SK-N-SH treated with all-trans-retinoic acid at 6 μM for 48 hours (cell line): Measurements from ENCODE around the gene JAKMIP1.

Source experiments
- ATAC-seq: fragments of 200-7000 bp; cut with Tn5 transposase; 3 replicates; pipeline ENCODE4 v1.9.1; 2020; ENCODE audit warnings: mild to moderate bottlenecking, moderate library complexity
- ARNTL ChIP-seq: fragments of 450-650 bp; formaldehyde crosslinking; IDR thresholded peaks from 2 replicates; pipeline ENCODE4 v1.5.0; 2020; ENCODE audit warnings: low read depth, mild to moderate bottlenecking, moderate library complexity, borderline replicate concordance
- CSDC2 ChIP-seq: fragments of 250-450 bp; sonication (Bioruptor Pico); IDR thresholded peaks from 2 replicates; pipeline ENCODE4 v1.5.0; 2020; ENCODE audit warnings: mild to moderate bottlenecking, moderate library complexity
- ESRRG ChIP-seq: fragments of 250-450 bp; sonication (Bioruptor Pico); IDR thresholded peaks from 2 replicates; pipeline ENCODE4 v1.6.1; 2021; ENCODE audit warnings: mild to moderate bottlenecking
- GLIS3 ChIP-seq: fragments of 250-450 bp; sonication (Bioruptor Pico); IDR thresholded peaks from 2 replicates; pipeline ENCODE4 v1.5.0; 2020; ENCODE audit warnings: mild to moderate bottlenecking, moderate library complexity
- ISL1 ChIP-seq: fragments of 250-450 bp; sonication (Bioruptor Pico); IDR thresholded peaks from 2 replicates; pipeline ENCODE4 v2.1.2; 2022; ENCODE audit warnings: mild to moderate bottlenecking, moderate library complexity
- PPARA ChIP-seq: fragments of 250-450 bp; sonication (Bioruptor Pico); IDR thresholded peaks from 2 replicates; pipeline ENCODE4 v1.5.0; 2020; ENCODE audit warnings: mild to moderate bottlenecking, borderline replicate concordance
- RARB ChIP-seq: fragments of 250-450 bp; sonication (Bioruptor Pico); IDR thresholded peaks from 2 replicates; pipeline ENCODE4 v1.8.0; 2021; ENCODE audit warnings: mild to moderate bottlenecking, moderate library complexity
- SNAI2 ChIP-seq: fragments of 250-450 bp; sonication (Bioruptor Pico); IDR thresholded peaks from 2 replicates; pipeline ENCODE4 v1.5.0; 2020; ENCODE audit warnings: mild to moderate bottlenecking, moderate library complexity
- TCF4 ChIP-seq: fragments of 250-450 bp; sonication (Bioruptor Pico); IDR thresholded peaks from 2 replicates; pipeline ENCODE4 v1.8.0; 2021; ENCODE audit warnings: mild to moderate bottlenecking, moderate library complexity, borderline replicate concordance
- TOX ChIP-seq: fragments of 250-450 bp; sonication (Bioruptor Pico); IDR thresholded peaks from 2 replicates; pipeline ENCODE4 v1.8.0; 2021; ENCODE audit warnings: mild to moderate bottlenecking, moderate library complexity, borderline replicate concordance
- ZC3H10 ChIP-seq: fragments of 250-450 bp; sonication (Bioruptor Pico); IDR thresholded peaks from 2 replicates; pipeline ENCODE4 v1.5.1; 2021; ENCODE audit warnings: mild to moderate bottlenecking, moderate library complexity
- ZNF565 ChIP-seq: fragments of 450-650 bp; formaldehyde crosslinking; conservative IDR thresholded peaks from 2 replicates; pipeline ENCODE4 v1.5.0; 2020; ENCODE audit warnings: low read depth, mild to moderate bottlenecking, moderate library complexity
- ZNF70 ChIP-seq: fragments of 450-650 bp; formaldehyde crosslinking; IDR thresholded peaks from 2 replicates; pipeline ENCODE4 v1.5.0; 2020; ENCODE audit warnings: mild to moderate bottlenecking, moderate library complexity
- TF ChIP-seq, protein P1 (sequence below): fragments of 250-450 bp; sonication (Bioruptor Pico); IDR thresholded peaks from 2 replicates; pipeline ENCODE4 v1.5.1; 2021; ENCODE audit warnings: mild to moderate bottlenecking, moderate library complexity
- TF ChIP-seq, protein P2 (sequence below): fragments of 250-450 bp; sonication (Bioruptor Pico); IDR thresholded peaks from 2 replicates; pipeline ENCODE4 v1.5.0; 2020; ENCODE audit warnings: mild to moderate bottlenecking, moderate library complexity
- TF ChIP-seq, protein P3 (sequence below): fragments of 250-450 bp; sonication (Bioruptor Pico); IDR thresholded peaks from 2 replicates; pipeline ENCODE4 v1.8.0; 2021; ENCODE audit warnings: low read depth, mild to moderate bottlenecking, moderate library complexity, borderline replicate concordance
- TF ChIP-seq, protein P4 (sequence below): fragments of 250-450 bp; sonication (Bioruptor Pico); IDR thresholded peaks from 2 replicates; pipeline ENCODE4 v1.8.0; 2020; ENCODE audit warnings: mild to moderate bottlenecking, moderate library complexity, borderline replicate concordance

Gene JAKMIP1

DNA sequence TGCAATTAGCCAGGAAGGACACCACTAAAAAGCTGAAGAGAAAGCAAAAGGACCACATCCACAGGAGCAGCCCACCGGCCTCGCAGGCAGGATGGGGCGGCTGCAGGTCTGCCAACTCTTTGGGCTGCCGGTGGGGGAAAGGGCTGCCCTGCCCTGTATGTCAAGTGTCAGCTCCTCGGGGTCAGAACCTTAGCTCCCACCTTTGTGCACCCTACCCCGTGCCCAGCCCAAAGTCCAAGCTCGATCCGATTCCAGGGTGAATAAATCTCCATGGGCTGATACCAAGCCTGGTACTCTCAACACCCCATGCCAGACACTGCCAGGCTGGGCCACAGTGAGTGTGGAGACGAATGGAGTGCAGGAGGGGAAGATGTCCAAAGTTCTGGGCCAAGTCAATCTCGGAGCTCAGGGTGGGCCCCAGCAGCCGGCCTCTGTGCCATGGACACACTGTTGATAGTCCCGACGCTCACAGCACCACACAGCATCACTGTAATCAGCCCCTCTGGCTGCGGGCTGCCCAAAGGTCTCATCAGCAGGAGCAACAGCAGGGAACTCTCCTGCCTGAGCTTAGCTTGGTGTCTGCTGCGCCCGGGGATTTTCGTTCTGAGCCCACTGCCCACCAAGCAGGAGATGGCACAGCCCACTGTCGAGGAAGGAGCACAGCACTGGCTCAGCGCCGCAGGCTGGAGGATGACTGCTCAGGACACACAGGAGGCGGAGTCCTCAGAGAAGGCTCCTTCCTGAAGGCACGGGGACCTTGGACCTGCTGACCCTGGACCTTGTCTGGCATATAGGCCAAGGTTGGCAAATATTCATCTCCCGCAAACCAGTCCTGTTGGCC, 84.4 kb downstream of the JAKMIP1 start:
- TF ChIP-seq SNAI2 (CRISPR knock-in tag) (no peak), RARB (CRISPR knock-in tag) (no peak)
- ATAC-seq, result no peak

DNA sequence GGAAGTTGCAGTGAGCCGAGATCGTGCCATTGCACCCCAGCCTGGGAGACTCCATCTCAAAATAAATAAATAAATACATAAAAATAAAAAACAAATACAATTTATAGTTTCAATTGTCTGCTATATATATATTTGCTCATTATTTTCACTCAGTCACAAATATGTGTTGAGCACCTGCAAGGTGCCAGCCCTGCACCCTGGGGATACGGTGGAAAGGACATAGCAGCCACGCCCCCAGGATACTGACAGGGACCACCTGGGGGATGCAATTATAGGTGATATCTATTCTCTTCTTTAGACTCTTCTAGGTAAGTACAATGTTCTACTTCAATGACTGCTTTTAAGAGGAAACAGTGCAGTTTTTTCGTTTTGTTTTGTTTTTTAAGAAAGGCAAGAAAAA, 85.0 kb downstream of the JAKMIP1 start:
- TF ChIP-seq, protein P1, sequence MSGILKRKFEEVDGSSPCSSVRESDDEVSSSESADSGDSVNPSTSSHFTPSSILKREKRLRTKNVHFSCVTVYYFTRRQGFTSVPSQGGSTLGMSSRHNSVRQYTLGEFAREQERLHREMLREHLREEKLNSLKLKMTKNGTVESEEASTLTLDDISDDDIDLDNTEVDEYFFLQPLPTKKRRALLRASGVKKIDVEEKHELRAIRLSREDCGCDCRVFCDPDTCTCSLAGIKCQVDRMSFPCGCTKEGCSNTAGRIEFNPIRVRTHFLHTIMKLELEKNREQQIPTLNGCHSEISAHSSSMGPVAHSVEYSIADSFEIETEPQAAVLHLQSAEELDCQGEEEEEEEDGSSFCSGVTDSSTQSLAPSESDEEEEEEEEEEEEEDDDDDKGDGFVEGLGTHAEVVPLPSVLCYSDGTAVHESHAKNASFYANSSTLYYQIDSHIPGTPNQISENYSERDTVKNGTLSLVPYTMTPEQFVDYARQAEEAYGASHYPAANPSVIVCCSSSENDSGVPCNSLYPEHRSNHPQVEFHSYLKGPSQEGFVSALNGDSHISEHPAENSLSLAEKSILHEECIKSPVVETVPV (CRISPR knock-in tag), result no peak
- TF ChIP-seq SNAI2 (CRISPR knock-in tag) (no peak), TCF4 (CRISPR knock-in tag) (no peak)
- TF ChIP-seq, protein P2, sequence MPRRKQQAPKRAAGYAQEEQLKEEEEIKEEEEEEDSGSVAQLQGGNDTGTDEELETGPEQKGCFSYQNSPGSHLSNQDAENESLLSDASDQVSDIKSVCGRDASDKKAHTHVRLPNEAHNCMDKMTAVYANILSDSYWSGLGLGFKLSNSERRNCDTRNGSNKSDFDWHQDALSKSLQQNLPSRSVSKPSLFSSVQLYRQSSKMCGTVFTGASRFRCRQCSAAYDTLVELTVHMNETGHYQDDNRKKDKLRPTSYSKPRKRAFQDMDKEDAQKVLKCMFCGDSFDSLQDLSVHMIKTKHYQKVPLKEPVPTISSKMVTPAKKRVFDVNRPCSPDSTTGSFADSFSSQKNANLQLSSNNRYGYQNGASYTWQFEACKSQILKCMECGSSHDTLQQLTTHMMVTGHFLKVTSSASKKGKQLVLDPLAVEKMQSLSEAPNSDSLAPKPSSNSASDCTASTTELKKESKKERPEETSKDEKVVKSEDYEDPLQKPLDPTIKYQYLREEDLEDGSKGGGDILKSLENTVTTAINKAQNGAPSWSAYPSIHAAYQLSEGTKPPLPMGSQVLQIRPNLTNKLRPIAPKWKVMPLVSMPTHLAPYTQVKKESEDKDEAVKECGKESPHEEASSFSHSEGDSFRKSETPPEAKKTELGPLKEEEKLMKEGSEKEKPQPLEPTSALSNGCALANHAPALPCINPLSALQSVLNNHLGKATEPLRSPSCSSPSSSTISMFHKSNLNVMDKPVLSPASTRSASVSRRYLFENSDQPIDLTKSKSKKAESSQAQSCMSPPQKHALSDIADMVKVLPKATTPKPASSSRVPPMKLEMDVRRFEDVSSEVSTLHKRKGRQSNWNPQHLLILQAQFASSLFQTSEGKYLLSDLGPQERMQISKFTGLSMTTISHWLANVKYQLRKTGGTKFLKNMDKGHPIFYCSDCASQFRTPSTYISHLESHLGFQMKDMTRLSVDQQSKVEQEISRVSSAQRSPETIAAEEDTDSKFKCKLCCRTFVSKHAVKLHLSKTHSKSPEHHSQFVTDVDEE, result no peak
- TF ChIP-seq, protein P3, sequence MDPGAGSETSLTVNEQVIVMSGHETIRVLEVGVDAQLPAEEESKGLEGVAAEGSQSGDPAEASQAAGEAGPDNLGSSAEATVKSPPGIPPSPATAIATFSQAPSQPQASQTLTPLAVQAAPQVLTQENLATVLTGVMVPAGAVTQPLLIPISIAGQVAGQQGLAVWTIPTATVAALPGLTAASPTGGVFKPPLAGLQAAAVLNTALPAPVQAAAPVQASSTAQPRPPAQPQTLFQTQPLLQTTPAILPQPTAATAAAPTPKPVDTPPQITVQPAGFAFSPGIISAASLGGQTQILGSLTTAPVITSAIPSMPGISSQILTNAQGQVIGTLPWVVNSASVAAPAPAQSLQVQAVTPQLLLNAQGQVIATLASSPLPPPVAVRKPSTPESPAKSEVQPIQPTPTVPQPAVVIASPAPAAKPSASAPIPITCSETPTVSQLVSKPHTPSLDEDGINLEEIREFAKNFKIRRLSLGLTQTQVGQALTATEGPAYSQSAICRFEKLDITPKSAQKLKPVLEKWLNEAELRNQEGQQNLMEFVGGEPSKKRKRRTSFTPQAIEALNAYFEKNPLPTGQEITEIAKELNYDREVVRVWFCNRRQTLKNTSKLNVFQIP, result no peak
- ATAC-seq, result no peak

DNA sequence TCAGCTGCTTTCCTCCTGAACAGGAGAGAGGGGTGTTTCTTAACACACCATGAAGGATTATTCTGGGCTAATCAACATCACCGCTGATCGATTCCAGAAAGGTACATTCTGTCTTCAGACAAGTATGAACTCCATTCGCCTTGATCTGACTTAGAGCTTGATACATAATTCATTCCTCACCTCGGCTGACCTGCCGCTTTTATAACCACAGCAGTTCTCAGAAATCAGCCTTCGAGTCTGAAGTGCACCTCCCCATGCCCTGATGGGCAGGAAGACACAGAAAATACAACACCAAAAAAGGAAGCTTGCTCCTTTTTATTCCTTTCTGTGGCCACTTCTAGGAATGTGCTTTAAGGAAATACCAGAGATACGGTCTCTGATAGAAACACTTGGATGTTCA, 85.7 kb downstream of the JAKMIP1 start:
- no peak for TF ChIP-seq SNAI2 (CRISPR knock-in tag)
- TF ChIP-seq CSDC2 (CRISPR knock-in tag), result no peak
- TF ChIP-seq PPARA (CRISPR knock-in tag), result no peak
- TF ChIP-seq ZNF565 (CRISPR knock-in tag), result no peak
- TF ChIP-seq, protein P2, result no peak
- TF ChIP-seq RARB (CRISPR knock-in tag), result no peak
- no peak for TF ChIP-seq ARNTL (CRISPR knock-in tag)
- no peak for TF ChIP-seq ESRRG (CRISPR knock-in tag)
- TF ChIP-seq TOX, result no peak
- TF ChIP-seq ISL1, result no peak
- no peak for TF ChIP-seq ZNF70 (CRISPR knock-in tag)
- TF ChIP-seq, protein P3, result no peak
- TF ChIP-seq ZC3H10 (CRISPR knock-in tag), result no peak
- no peak for TF ChIP-seq GLIS3 (CRISPR knock-in tag)
- TF ChIP-seq, protein P4, sequence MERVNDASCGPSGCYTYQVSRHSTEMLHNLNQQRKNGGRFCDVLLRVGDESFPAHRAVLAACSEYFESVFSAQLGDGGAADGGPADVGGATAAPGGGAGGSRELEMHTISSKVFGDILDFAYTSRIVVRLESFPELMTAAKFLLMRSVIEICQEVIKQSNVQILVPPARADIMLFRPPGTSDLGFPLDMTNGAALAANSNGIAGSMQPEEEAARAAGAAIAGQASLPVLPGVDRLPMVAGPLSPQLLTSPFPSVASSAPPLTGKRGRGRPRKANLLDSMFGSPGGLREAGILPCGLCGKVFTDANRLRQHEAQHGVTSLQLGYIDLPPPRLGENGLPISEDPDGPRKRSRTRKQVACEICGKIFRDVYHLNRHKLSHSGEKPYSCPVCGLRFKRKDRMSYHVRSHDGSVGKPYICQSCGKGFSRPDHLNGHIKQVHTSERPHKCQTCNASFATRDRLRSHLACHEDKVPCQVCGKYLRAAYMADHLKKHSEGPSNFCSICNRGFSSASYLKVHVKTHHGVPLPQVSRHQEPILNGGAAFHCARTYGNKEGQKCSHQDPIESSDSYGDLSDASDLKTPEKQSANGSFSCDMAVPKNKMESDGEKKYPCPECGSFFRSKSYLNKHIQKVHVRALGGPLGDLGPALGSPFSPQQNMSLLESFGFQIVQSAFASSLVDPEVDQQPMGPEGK (CRISPR knock-in tag), result no peak
- ATAC-seq, result no peak
